Karpas-422 (cell line): Measurements from ENCODE around the gene BHLHE40. TPM values are rescaled to one million over a fixed set of nuclear protein-coding genes. Genes with fewer than 3 reads are reported as not detected.
A peak's percentile ranks its signal among the peaks of the same experiment; 100 is the strongest.

Experiments
- DNase-seq: peaks from one replicate; pipeline ENCODE4 v3.0.0-alpha.2; 2015
- H2AFZ ChIP-seq: fragments of 200-600 bp; sonication (generic); 2 replicates; pipeline ENCODE4 v1.6.1; 2014; ENCODE audit warnings: antibody characterized with exemption, low read length, mixed read lengths
- H3K27ac ChIP-seq: fragments of 200-600 bp; sonication (generic); 2 replicates; pipeline ENCODE4 v1.5.1; 2014; ENCODE audit warnings: mild to moderate bottlenecking, low read length, moderate library complexity
- H3K27me3 ChIP-seq: fragments of 200-600 bp; sonication (generic); 2 replicates; pipeline ENCODE4 v1.6.1; 2014; ENCODE audit warnings: low read length, mixed read lengths
- H3K36me3 ChIP-seq: fragments of 200-600 bp; sonication (generic); 2 replicates; pipeline ENCODE4 v1.6.1; 2014; ENCODE audit warnings: low read length, mixed read lengths; ENCODE audit not compliant: insufficient read depth
- H3K4me1 ChIP-seq: fragments of 200-600 bp; sonication (generic); 2 replicates; pipeline ENCODE4 v1.6.1; 2014; ENCODE audit warnings: mild to moderate bottlenecking, low read length, mixed read lengths
- H3K4me2 ChIP-seq: fragments of 200-600 bp; sonication (generic); 2 replicates; pipeline ENCODE4 v1.6.1; 2014; ENCODE audit warnings: low read length, low read depth, mild to moderate bottlenecking; ENCODE audit not compliant: poor library complexity, severe bottlenecking
- H3K4me3 ChIP-seq: fragments of 200-600 bp; sonication (generic); 2 replicates; pipeline ENCODE4 v1.5.1; 2014; ENCODE audit warnings: mild to moderate bottlenecking, antibody characterized with exemption, low read length, mixed read lengths
- H3K79me2 ChIP-seq: fragments of 200-600 bp; sonication (generic); 2 replicates; pipeline ENCODE4 v1.6.1; 2014; ENCODE audit warnings: mild to moderate bottlenecking, low read length, mixed read lengths
- H3K9ac ChIP-seq: fragments of 200-600 bp; sonication (generic); 2 replicates; pipeline ENCODE4 v1.6.0; 2014; ENCODE audit warnings: low read length
- H3K9me2 ChIP-seq: fragments of 200-600 bp; sonication (generic), shearing (Covaris generic); replicated peaks from 2 replicates; pipeline ENCODE4 v1.6.0; 2014; ENCODE audit warnings: mild to moderate bottlenecking, low read length, moderate library complexity; ENCODE audit not compliant: insufficient read depth
- H3K9me3 ChIP-seq: fragments of 300-700, 200-600 bp; sonication (generic); 2 replicates; pipeline ENCODE4 v1.6.1; 2014; ENCODE audit warnings: low read length, mixed read lengths
- H4K20me1 ChIP-seq: fragments of 200-600 bp; sonication (generic); 2 replicates; pipeline ENCODE4 v1.6.1; 2014; ENCODE audit warnings: mild to moderate bottlenecking, antibody characterized with exemption, low read length, low read depth; ENCODE audit not compliant: insufficient read depth
- total RNA-seq: library from RNA; depleted of rRNA; stranded (reverse); fragments of >200 nt; shearing (Covaris generic); gene quantifications from 2 replicates; pipeline ENCODE4 v1.2.3, GENCODE V29; 2014; ENCODE audit warnings: low replicate concordance

BHLHE40 gene
- total RNA-seq, 1 experiment from 2014 or later: 0.86 TPM

GRCh38 chr3:4978204-4978965 lies 852 bp upstream of the BHLHE40 start:
- Histone ChIP-seq H3K79me2 (no peaks in the 10 kb centered on the region), H3K27ac (no peak overlapping the region), H3K9ac (no peak overlapping the region), H3K4me1 (peaks cover 12% of the 10 kb centered on the region), H3K4me2 (peak overlapping the region; percentile 31), H2AFZ (no peak overlapping the region), H3K9me2 (no peaks in the 10 kb centered on the region), H3K4me3 (no peak overlapping the region), H3K9me3 (no peaks in the 10 kb centered on the region), H4K20me1 (no peaks in the 10 kb centered on the region), H3K27me3 (0 out of 2 replicates have a peak, but pooled peaks cover 2% of the 10 kb centered on the region), H3K36me3 (no peaks in the 10 kb centered on the region)
- no peak for DNase-seq

- Histone ChIP-seq H4K20me1 (no peaks in the 10 kb centered on the region), H3K9me3 (no peaks in the 10 kb centered on the region), H3K4me3 (no peak overlapping the region), H3K27me3 (0 out of 2 replicates have a peak, but pooled peaks cover 2% of the 10 kb centered on the region), H3K4me2 (peak overlapping the region; percentile 31), H3K27ac (no peak overlapping the region), H3K4me1 (peaks cover 12% of the 10 kb centered on the region), H3K9me2 (no peaks in the 10 kb centered on the region), H3K79me2 (no peaks in the 10 kb centered on the region), H2AFZ (no peak overlapping the region), H3K9ac (no peak overlapping the region), H3K36me3 (no peaks in the 10 kb centered on the region)
- DNase-seq: no peak
Observed at GRCh38 chr3:4978966-4979427, 240 bp upstream of the BHLHE40 start.

GRCh38 chr3:4980229-4981203 lies 1.3 kb downstream of the BHLHE40 start:
- H3K9ac ChIP-seq: no peak overlapping the region
- DNase-seq: peak; percentile 88
- H3K4me2 ChIP-seq: no peak overlapping the region
- no peaks in the 10 kb centered on the region for H3K9me3 ChIP-seq
- no peaks in the 10 kb centered on the region for H4K20me1 ChIP-seq
- H2AFZ ChIP-seq: no peak overlapping the region
- H3K36me3 ChIP-seq: no peaks in the 10 kb centered on the region
- no peaks in the 10 kb centered on the region for H3K79me2 ChIP-seq
- 0 out of 2 replicates have a peak, but pooled peaks cover 2% of the 10 kb centered on the region for H3K27me3 ChIP-seq
- H3K27ac ChIP-seq: no peak overlapping the region
- no peak overlapping the region for H3K4me3 ChIP-seq
- peaks cover 12% of the 10 kb centered on the region for H3K4me1 ChIP-seq
- H3K9me2 ChIP-seq: no peaks in the 10 kb centered on the region

GRCh38 chr3:4981294-4981664 lies 2.0 kb downstream of the BHLHE40 start:
- Histone ChIP-seq H3K79me2 (no peaks in the 10 kb centered on the region), H3K4me2 (no peak overlapping the region), H4K20me1 (no peaks in the 10 kb centered on the region), H3K4me3 (no peak overlapping the region), H3K9ac (no peak overlapping the region), H3K27me3 (0 out of 2 replicates have a peak, but pooled peaks cover 2% of the 10 kb centered on the region), H3K4me1 (peaks cover 12% of the 10 kb centered on the region), H2AFZ (no peak overlapping the region), H3K9me2 (no peaks in the 10 kb centered on the region), H3K9me3 (no peaks in the 10 kb centered on the region), H3K27ac (no peak overlapping the region), H3K36me3 (no peaks in the 10 kb centered on the region)
- no peak for DNase-seq

- Histone ChIP-seq H3K27ac (no peak overlapping the region), H3K79me2 (no peaks in the 10 kb centered on the region), H3K4me1 (peaks cover 12% of the 10 kb centered on the region), H4K20me1 (no peaks in the 10 kb centered on the region), H3K9me3 (no peaks in the 10 kb centered on the region), H3K36me3 (no peaks in the 10 kb centered on the region), H3K4me3 (no peak overlapping the region), H3K27me3 (0 out of 2 replicates have a peak, but pooled peaks cover 2% of the 10 kb centered on the region), H3K9ac (no peak overlapping the region), H3K4me2 (no peak overlapping the region), H3K9me2 (no peaks in the 10 kb centered on the region), H2AFZ (no peak overlapping the region)
- DNase-seq: no peak
Observed at GRCh38 chr3:4981665-4982494, 2.6 kb downstream of the BHLHE40 start.

GRCh38 chr3:4982773-4983738 lies 3.8 kb downstream of the BHLHE40 start:
- Histone ChIP-seq H3K4me1 (peaks cover 14% of the 10 kb centered on the region), H3K27ac (no peak overlapping the region), H3K27me3 (0 out of 2 replicates have a peak, but pooled peaks cover 2% of the 10 kb centered on the region), H3K9ac (no peak overlapping the region), H4K20me1 (no peaks in the 10 kb centered on the region), H2AFZ (no peak overlapping the region), H3K36me3 (no peaks in the 10 kb centered on the region), H3K4me3 (no peak overlapping the region), H3K4me2 (no peak overlapping the region), H3K9me2 (no peaks in the 10 kb centered on the region), H3K79me2 (no peaks in the 10 kb centered on the region), H3K9me3 (no peaks in the 10 kb centered on the region)
- no peak for DNase-seq
